Effector memory CD4-positive, alpha-beta T cell (primary cell): ENCODE data around the gene DIS3L2.

ENCODE experiments used
- DNase-seq, 3 donors: peaks; one replicate each; pipeline ENCODE4 v3.0.0-alpha.2; 2020
- H3K27ac ChIP-seq: 2 replicates; pipeline ENCODE4 v1.7.0; 2013; ENCODE audit warnings: mild to moderate bottlenecking, low read length, moderate library complexity; ENCODE audit not compliant: insufficient read depth, poor library complexity, severe bottlenecking
- H3K27me3 ChIP-seq: replicated peaks from 2 replicates; pipeline ENCODE4 v1.7.0; 2013; ENCODE audit warnings: mild to moderate bottlenecking, low read length; ENCODE audit not compliant: insufficient read depth, control insufficient read depth, poor library complexity, severe bottlenecking
- H3K36me3 ChIP-seq: 2 replicates; pipeline ENCODE4 v1.7.0; 2013; ENCODE audit warnings: mild to moderate bottlenecking, low read length, moderate library complexity; ENCODE audit not compliant: control insufficient read depth, insufficient read depth
- H3K4me1 ChIP-seq: 2 replicates; pipeline ENCODE4 v1.7.0; 2013; ENCODE audit warnings: low read length, mild to moderate bottlenecking; ENCODE audit not compliant: control insufficient read depth, insufficient read depth, poor library complexity, severe bottlenecking
- H3K4me3 ChIP-seq: 2 replicates; pipeline ENCODE4 v1.7.0; 2013; ENCODE audit warnings: low read length, low read depth, mild to moderate bottlenecking; ENCODE audit not compliant: insufficient read depth, poor library complexity, severe bottlenecking
- H3K9me3 ChIP-seq: 2 replicates; pipeline ENCODE4 v1.7.0; 2013; ENCODE audit warnings: mild to moderate bottlenecking, low read length, moderate library complexity; ENCODE audit not compliant: control insufficient read depth

DIS3L2 gene

DNA sequence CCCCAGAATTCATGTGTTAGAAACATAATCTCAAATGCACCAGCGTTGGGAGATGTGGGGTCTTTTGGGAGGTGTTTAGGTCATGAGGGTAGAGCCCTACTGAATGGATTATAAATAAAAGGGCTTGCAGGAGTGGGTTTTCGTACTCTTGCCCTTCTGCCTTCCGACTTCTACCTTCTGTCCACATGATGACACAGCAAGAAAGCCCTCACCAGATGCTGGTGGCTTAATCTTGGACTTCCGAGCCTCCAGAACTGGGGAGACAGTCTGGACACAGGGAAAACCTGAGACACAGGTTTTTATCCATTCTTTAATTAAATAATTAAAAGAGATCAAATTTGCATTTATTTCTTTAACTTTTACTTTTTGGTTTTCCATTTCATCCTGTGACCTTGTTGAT is 87.8 kb downstream of the DIS3L2 start:
- no peak overlapping the region for H3K4me3 ChIP-seq
- H3K36me3 ChIP-seq = no peaks in the 10 kb centered on the region
- no peak for DNase-seq

GRCh38 chr2:232052591-232052990 is 91.1 kb downstream of the DIS3L2 start:
- no peak overlapping the region for H3K4me3 ChIP-seq
- H3K4me1 ChIP-seq = no peaks in the 10 kb centered on the region
- no peak overlapping the region for H3K27ac ChIP-seq
- DNase-seq = no peak
- no peaks in the 10 kb centered on the region for H3K9me3 ChIP-seq
- no peaks in the 10 kb centered on the region for H3K27me3 ChIP-seq
- no peaks in the 10 kb centered on the region for H3K36me3 ChIP-seq

More for the DNA sequence above, 87.8 kb downstream of the DIS3L2 start:
- Histone ChIP-seq H3K27me3 (no peaks in the 10 kb centered on the region), H3K27ac (no peak overlapping the region), H3K9me3 (no peaks in the 10 kb centered on the region), H3K4me1 (no peaks in the 10 kb centered on the region)

DNA sequence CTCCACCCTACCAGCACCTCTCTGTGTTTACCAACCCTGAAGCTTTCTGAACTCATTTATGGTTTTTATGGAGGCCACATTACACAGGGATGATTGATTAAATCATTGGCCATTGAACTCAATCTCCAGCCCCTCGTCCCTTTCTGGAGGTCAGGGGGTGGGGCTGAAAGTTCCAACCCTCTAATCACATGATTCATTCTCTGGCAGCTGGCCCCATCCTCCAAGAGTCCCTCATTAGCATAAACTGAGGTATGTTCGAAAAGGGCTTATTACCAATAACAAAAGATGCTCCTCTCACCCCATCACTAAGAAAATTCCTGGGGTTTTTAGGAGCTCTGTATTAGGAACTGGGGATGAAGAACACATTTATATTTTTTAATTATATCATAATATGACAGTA is 92.3 kb downstream of the DIS3L2 start:
- Histone ChIP-seq H3K9me3 (no peaks in the 10 kb centered on the region), H3K36me3 (no peaks in the 10 kb centered on the region), H3K4me1 (no peaks in the 10 kb centered on the region), H3K4me3 (no peak overlapping the region), H3K27me3 (no peaks in the 10 kb centered on the region), H3K27ac (no peak overlapping the region)
- no peak for DNase-seq

DNA sequence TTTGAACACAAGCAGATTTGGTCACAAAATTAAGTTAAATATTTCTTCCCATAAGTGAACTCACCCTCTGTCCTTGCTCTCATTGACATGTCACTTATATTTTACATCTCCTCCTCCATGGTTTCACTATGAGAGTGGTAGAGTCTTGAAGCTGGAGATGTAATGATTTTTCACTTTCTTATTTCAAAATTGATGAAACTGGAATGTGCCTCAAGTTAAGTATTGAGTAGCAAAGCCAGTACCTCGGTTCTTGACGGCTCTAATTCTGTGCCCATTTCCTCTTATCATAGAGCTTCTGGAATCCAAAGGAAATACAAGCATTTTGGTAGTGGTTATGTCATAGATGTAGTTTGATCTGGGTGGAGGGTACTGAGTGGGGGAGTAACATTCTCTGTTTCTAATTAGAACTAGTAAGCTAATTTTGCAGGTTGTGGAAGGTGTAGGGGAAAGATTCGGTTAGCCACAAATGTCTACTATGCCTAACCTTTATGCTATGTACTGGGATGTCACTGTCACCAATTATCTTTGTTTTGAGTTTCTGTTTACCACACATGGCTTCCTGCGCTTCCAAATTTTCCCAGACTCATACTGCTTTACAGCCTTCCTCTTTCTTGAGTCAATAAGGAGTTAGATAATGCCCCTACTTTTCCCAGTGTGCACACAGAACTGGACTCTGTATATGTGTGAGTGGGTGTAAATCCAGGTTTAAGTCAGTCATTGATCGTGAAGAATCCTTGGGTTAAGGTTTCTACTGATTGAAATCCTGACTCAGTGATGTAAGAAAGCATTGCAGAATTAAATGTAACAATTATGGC is 96.8 kb downstream of the DIS3L2 start:
- H3K4me1 ChIP-seq = no peaks in the 10 kb centered on the region
- no peaks in the 10 kb centered on the region for H3K9me3 ChIP-seq
- no peak overlapping the region for H3K4me3 ChIP-seq
- no peaks in the 10 kb centered on the region for H3K36me3 ChIP-seq
- no peaks in the 10 kb centered on the region for H3K27me3 ChIP-seq
- no peak for DNase-seq
- no peak overlapping the region for H3K27ac ChIP-seq

DNA sequence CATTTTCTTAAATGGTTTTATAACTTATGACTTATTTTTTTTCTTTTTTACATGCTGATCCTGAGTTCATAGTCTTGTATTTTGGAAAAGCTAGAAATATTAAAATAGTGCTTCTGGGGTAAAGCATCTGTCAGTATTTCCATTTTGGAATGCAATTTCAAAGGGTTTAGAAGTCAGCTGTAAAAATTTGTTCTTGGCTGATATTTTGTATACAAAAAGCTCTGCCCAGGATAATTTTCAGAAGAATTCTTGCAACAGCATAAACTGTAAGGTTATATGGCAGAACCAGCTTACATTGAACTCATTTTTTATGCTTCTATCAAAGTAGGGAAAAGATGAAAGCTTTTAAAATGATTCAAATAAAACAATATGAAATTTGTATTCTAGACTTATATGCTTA is 97.4 kb downstream of the DIS3L2 start:
- no peaks in the 10 kb centered on the region for H3K36me3 ChIP-seq
- no peak overlapping the region for H3K27ac ChIP-seq
- H3K9me3 ChIP-seq = no peaks in the 10 kb centered on the region
- H3K4me1 ChIP-seq = no peaks in the 10 kb centered on the region
- DNase-seq = no peak
- no peak overlapping the region for H3K4me3 ChIP-seq
- no peaks in the 10 kb centered on the region for H3K27me3 ChIP-seq

- Histone ChIP-seq H3K27ac (no peak overlapping the region), H3K9me3 (no peaks in the 10 kb centered on the region), H3K27me3 (no peaks in the 10 kb centered on the region), H3K4me1 (no peaks in the 10 kb centered on the region), H3K36me3 (no peaks in the 10 kb centered on the region), H3K4me3 (no peak overlapping the region)
- DNase-seq = no peak
Measured at GRCh38 chr2:232061265-232061664, 99.8 kb downstream of the DIS3L2 start.

DNA sequence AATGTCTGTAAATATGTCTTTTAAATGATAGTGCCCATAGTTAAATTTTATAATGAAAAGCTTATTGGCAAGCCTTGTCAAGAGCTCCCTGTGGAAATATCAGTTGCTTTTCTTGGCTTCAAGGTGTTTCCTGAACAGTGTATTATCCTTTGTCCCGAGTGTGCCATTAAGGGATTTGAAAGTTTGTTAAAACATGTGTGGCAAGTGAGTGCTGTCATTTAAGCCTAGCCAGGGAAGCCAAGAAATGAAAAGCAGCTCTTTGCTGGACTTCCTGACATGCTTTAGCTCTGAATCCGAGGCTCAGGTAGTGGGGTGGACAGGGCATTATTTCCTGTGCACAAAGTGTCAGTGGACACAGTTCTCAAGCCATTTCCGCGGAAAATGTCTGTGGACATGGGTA is 111.5 kb downstream of the DIS3L2 start:
- no peak overlapping the region for H3K4me3 ChIP-seq
- H3K36me3 ChIP-seq = no peaks in the 10 kb centered on the region
- no peak for DNase-seq
- no peaks in the 10 kb centered on the region for H3K9me3 ChIP-seq
- no peak overlapping the region for H3K27ac ChIP-seq
- H3K27me3 ChIP-seq = no peaks in the 10 kb centered on the region
- H3K4me1 ChIP-seq = peaks cover 3% of the 10 kb centered on the region

DNA sequence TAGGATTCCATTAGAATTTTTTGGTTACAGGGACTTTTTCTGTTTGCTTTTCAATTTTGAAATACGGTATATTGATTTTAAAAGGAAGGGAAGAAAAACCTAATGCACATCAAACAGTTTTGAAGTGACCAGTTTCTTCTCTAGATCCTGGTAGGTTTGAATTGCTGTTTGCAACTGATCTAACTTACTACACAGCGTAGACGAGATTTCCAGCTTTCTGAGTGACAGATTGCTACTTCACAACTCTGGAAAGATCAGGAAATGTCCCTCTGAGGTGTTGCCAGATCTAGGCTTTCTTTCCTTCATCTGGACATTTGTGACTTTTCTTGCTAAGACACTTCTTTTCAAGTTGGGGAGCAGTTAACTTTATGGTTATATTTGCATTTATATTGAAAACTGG is 112.2 kb downstream of the DIS3L2 start:
- H3K9me3 ChIP-seq = no peaks in the 10 kb centered on the region
- no peaks in the 10 kb centered on the region for H3K36me3 ChIP-seq
- no peaks in the 10 kb centered on the region for H3K27me3 ChIP-seq
- H3K27ac ChIP-seq = no peak overlapping the region
- no peak overlapping the region for H3K4me3 ChIP-seq
- H3K4me1 ChIP-seq = peaks cover 3% of the 10 kb centered on the region
- DNase-seq = no peak

GRCh38 chr2:232075080-232075479 is 113.6 kb downstream of the DIS3L2 start:
- Histone ChIP-seq H3K4me1 (peaks cover 3% of the 10 kb centered on the region), H3K9me3 (no peaks in the 10 kb centered on the region), H3K27me3 (no peaks in the 10 kb centered on the region), H3K36me3 (no peaks in the 10 kb centered on the region), H3K4me3 (no peak overlapping the region), H3K27ac (no peak overlapping the region)
- DNase-seq = no peak

DNA sequence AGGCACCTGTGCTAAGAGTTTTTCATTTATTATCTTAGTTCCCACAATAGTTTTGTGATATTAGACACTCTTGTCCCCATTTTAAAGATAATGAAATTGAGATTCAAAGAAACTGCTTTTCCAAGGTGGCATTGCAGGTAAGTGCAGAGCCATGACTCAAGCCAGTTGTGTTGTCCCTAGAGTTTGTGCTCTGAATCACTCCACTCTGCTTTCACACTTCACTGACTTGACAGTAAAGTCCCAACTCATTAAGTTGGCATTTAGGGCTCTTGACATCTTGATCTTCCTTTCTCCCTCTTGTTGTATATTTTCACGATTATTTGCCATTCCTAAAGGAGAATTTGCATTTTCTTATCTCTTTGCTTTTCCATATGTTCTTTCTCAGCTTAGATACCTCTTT is 114.3 kb downstream of the DIS3L2 start:
- Histone ChIP-seq H3K36me3 (no peaks in the 10 kb centered on the region), H3K4me3 (no peak overlapping the region), H3K9me3 (no peaks in the 10 kb centered on the region), H3K27ac (no peak overlapping the region), H3K4me1 (peaks cover 3% of the 10 kb centered on the region), H3K27me3 (no peaks in the 10 kb centered on the region)
- DNase-seq = no peak
